ENCODE data around the gene SLC22A14.

SLC22A14 gene

DNA sequence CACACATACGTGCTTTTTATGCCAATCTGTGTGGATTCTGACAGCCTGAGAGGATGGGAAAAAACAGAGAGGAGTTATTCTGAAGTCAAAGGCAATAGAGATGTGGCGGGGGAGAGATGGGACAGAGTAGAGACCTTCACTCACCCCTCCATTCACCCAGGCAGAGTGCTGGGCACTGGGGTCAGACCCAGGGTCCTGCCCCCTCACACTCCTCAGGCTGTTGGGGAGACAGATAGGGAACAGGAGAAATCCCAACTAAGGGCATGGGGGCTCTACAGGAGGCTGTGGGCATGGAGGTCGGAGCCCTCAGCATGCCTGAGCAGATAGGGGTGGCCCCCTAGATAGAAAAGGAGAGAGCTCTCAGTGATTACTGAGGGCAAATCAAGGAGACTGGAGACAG is 30.3 kb downstream of the SLC22A14 start:
- no peak overlapping the region for H3K27ac ChIP-seq (ENCODE audit: low read depth, low read length)
- H3K36me3 ChIP-seq (ENCODE audit: control insufficient read depth in 1 of 2, insufficient read depth in 2 of 2, low read length in 2 of 2), result no peaks in the 10 kb centered on the region
- peaks cover 5 to 12% of the 10 kb centered on the region in 2 donors for H3K4me1 ChIP-seq (ENCODE audit: control insufficient read depth in 1 of 2, insufficient read depth in 2 of 2, low read length in 2 of 2)
- no peak overlapping the region for H3K9ac ChIP-seq (ENCODE audit: low read depth in 1 of 2, low read length in 2 of 2)
- H3K9me3 ChIP-seq (ENCODE audit: control insufficient read depth in 1 of 2, low read length in 2 of 2), result no peaks in the 10 kb centered on the region
- peaks cover 0 to 4% of the 10 kb centered on the region in 2 donors for H3K27me3 ChIP-seq (ENCODE audit: control insufficient read depth in 1 of 2, insufficient read depth in 2 of 2, low read length in 2 of 2)
- H3K4me3 ChIP-seq (ENCODE audit: low read depth in 1 of 2, low read length in 2 of 2), result no peak overlapping the region

DNA sequence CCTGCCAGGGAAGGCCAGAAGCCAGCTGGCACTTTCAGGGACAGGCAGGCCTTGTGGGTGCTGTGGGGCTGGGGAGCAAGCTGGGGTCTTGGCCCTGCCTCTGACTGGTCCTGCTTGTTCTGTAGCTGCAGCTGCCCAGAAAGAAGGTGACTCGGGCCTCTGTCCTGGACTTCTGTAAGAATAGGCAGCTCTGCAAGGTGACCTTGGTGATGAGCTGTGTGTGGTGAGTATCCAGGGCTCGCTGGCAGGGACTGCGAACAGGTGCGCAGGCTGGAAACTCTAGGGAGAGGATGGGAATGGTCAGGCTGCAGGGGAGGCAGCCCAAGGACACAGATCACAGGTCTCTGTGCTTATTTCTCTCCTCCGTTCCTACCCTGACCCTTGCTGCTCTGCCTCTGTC is 31.2 kb downstream of the SLC22A14 start:
- peaks cover 0 to 4% of the 10 kb centered on the region in 2 donors for H3K27me3 ChIP-seq (ENCODE audit: control insufficient read depth in 1 of 2, insufficient read depth in 2 of 2, low read length in 2 of 2)
- H3K4me1 ChIP-seq (ENCODE audit: control insufficient read depth in 1 of 2, insufficient read depth in 2 of 2, low read length in 2 of 2), result peaks cover 5 to 12% of the 10 kb centered on the region in 2 donors
- no peak overlapping the region for H3K9ac ChIP-seq (ENCODE audit: low read depth in 1 of 2, low read length in 2 of 2)
- no peak overlapping the region for H3K27ac ChIP-seq (ENCODE audit: low read depth, low read length)
- H3K4me3 ChIP-seq (ENCODE audit: low read depth in 1 of 2, low read length in 2 of 2), result no peak overlapping the region
- no peaks in the 10 kb centered on the region for H3K9me3 ChIP-seq (ENCODE audit: control insufficient read depth in 1 of 2, low read length in 2 of 2)
- no peaks in the 10 kb centered on the region for H3K36me3 ChIP-seq (ENCODE audit: control insufficient read depth in 1 of 2, insufficient read depth in 2 of 2, low read length in 2 of 2)

DNA sequence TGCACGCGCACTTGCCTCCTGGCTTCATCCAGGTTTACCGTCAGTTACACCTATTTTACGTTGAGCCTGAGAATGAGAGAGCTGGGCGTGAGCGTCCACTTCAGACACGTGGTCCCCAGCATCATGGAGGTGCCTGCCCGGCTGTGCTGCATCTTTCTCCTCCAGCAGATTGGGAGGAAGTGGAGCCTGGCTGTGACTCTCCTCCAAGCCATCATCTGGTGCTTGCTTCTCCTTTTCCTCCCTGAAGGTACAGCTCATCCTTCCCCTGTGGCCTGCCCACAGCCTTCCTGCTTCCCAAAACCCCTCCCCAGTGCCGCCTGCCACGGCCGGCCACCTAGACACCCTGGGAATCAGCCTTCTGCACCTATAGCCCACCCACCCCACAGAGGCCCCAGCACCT is 31.6 kb downstream of the SLC22A14 start:
- Histone ChIP-seq H3K9me3 (ENCODE audit: control insufficient read depth in 1 of 2, low read length in 2 of 2) (no peaks in the 10 kb centered on the region), H3K9ac (ENCODE audit: low read depth in 1 of 2, low read length in 2 of 2) (no peak overlapping the region), H3K27me3 (ENCODE audit: control insufficient read depth in 1 of 2, insufficient read depth in 2 of 2, low read length in 2 of 2) (peaks cover 0 to 4% of the 10 kb centered on the region in 2 donors)

GRCh38 chr3:38314112-38314763 is 32.1 kb downstream of the SLC22A14 start:
- Histone ChIP-seq H3K27me3 (ENCODE audit: control insufficient read depth in 1 of 2, insufficient read depth in 2 of 2, low read length in 2 of 2) (peaks cover 0 to 4% of the 10 kb centered on the region in 2 donors), H3K9ac (ENCODE audit: low read depth in 1 of 2, low read length in 2 of 2) (no peak overlapping the region), H3K4me1 (ENCODE audit: control insufficient read depth in 1 of 2, insufficient read depth in 2 of 2, low read length in 2 of 2) (peaks cover 5 to 12% of the 10 kb centered on the region in 2 donors), H3K27ac (ENCODE audit: low read depth, low read length) (no peak overlapping the region), H3K9me3 (ENCODE audit: control insufficient read depth in 1 of 2, low read length in 2 of 2) (no peaks in the 10 kb centered on the region), H3K4me3 (ENCODE audit: low read depth in 1 of 2, low read length in 2 of 2) (no peak overlapping the region), H3K36me3 (ENCODE audit: control insufficient read depth in 1 of 2, insufficient read depth in 2 of 2, low read length in 2 of 2) (no peaks in the 10 kb centered on the region)

More for the DNA sequence above, 31.6 kb downstream of the SLC22A14 start:
- no peak overlapping the region for H3K4me3 ChIP-seq (ENCODE audit: low read depth in 1 of 2, low read length in 2 of 2)
- H3K27ac ChIP-seq (ENCODE audit: low read depth, low read length), result no peak overlapping the region
- no peaks in the 10 kb centered on the region for H3K36me3 ChIP-seq (ENCODE audit: control insufficient read depth in 1 of 2, insufficient read depth in 2 of 2, low read length in 2 of 2)
- peaks cover 5 to 12% of the 10 kb centered on the region in 2 donors for H3K4me1 ChIP-seq (ENCODE audit: control insufficient read depth in 1 of 2, insufficient read depth in 2 of 2, low read length in 2 of 2)

DNA sequence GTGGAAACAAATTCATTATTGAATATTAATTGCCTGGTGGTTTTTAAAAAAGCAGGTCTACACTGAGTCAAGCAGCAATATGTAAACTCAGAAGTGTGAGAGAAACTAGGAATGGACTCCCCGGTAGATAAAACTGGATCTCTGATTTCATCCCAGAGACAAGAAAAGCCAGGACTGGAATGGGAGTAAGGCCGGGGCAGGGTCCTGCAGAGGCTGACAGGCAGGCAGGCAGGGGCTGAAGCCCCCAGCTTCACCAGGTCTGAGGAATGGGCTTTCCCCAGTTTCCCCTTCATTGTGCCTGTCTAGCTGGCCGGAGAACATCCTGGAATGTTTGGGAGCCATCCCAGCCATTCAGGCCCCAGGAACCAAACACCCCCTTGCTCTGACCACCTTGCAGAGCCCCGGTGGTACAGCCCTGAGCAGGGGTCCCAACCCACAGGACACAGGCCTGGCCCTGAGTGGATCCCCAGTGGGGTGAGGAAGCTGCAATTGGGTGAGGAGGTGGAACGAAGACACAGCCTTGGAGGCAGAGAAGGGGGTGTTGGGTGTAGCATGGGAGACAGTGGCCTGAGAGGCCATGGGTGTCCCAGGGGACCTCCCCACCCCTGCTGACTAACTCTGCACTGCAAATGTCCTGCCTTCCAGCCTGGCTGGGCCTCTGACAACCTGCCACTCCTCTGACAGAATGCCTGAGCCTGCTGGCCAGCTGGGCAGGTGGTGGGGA is 32.8 kb downstream of the SLC22A14 start:
- Histone ChIP-seq H3K36me3 (ENCODE audit: control insufficient read depth in 1 of 2, insufficient read depth in 2 of 2, low read length in 2 of 2) (no peaks in the 10 kb centered on the region), H3K9me3 (ENCODE audit: control insufficient read depth in 1 of 2, low read length in 2 of 2) (no peaks in the 10 kb centered on the region), H3K27me3 (ENCODE audit: control insufficient read depth in 1 of 2, insufficient read depth in 2 of 2, low read length in 2 of 2) (peaks cover 0 to 4% of the 10 kb centered on the region in 2 donors), H3K27ac (ENCODE audit: low read depth, low read length) (no peak overlapping the region), H3K9ac (ENCODE audit: low read depth in 1 of 2, low read length in 2 of 2) (no peak overlapping the region), H3K4me3 (ENCODE audit: low read depth in 1 of 2, low read length in 2 of 2) (no peak overlapping the region), H3K4me1 (ENCODE audit: control insufficient read depth in 1 of 2, insufficient read depth in 2 of 2, low read length in 2 of 2) (peaks cover 5 to 12% of the 10 kb centered on the region in 2 donors)

- Histone ChIP-seq H3K9me3 (ENCODE audit: control insufficient read depth in 1 of 2, low read length in 2 of 2) (no peaks in the 10 kb centered on the region), H3K4me1 (ENCODE audit: control insufficient read depth in 1 of 2, insufficient read depth in 2 of 2, low read length in 2 of 2) (peaks cover 5 to 12% of the 10 kb centered on the region in 2 donors), H3K4me3 (ENCODE audit: low read depth in 1 of 2, low read length in 2 of 2) (no peak overlapping the region), H3K27ac (ENCODE audit: low read depth, low read length) (no peak overlapping the region), H3K9ac (ENCODE audit: low read depth in 1 of 2, low read length in 2 of 2) (no peak overlapping the region), H3K36me3 (ENCODE audit: control insufficient read depth in 1 of 2, insufficient read depth in 2 of 2, low read length in 2 of 2) (no peaks in the 10 kb centered on the region), H3K27me3 (ENCODE audit: control insufficient read depth in 1 of 2, insufficient read depth in 2 of 2, low read length in 2 of 2) (peaks cover 0 to 4% of the 10 kb centered on the region in 2 donors)
Measured at GRCh38 chr3:38315488-38316230, 33.6 kb downstream of the SLC22A14 start.

DNA sequence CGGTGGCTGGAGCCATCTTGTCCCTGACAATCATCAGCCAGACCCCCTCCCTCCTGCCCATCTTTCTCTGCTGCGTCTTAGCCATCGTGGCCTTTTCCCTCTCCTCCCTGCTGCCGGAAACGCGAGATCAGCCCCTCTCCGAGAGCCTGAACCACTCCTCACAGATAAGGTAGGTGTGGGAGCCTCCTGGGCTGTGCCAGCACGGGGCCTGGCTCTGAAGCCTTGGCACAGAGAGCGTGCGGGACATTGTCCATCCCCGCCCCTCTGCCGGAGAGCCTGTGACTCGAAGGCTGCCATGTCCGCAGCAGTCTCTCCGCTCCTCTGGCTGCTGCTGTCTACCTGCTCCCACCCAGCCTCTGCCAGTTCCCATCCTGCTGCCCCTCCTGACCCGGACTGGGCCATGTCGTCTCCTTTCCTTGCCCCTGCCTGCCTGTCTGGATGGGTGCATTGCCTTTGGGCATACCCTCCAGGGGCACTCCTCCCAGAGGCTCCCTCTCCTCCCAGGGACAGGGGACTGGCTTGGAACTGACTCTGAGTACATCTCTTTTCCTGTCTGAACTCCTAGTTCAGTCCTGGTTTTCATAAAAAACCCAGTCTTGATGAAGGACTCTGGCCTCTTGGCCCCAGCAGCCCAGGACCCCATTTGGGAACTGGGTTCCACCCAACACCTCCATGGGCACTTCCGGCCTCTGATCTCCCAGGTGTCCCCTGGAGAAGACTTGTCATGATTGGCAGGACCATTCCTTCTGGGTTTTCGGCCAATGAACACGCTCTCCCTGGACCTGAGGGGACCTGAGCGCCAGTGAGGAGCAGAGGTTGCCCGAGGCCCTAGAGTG is 34.5 kb downstream of the SLC22A14 start:
- Histone ChIP-seq H3K4me3 (ENCODE audit: low read depth in 1 of 2, low read length in 2 of 2) (no peak overlapping the region), H3K9me3 (ENCODE audit: control insufficient read depth in 1 of 2, low read length in 2 of 2) (no peaks in the 10 kb centered on the region)

DNA sequence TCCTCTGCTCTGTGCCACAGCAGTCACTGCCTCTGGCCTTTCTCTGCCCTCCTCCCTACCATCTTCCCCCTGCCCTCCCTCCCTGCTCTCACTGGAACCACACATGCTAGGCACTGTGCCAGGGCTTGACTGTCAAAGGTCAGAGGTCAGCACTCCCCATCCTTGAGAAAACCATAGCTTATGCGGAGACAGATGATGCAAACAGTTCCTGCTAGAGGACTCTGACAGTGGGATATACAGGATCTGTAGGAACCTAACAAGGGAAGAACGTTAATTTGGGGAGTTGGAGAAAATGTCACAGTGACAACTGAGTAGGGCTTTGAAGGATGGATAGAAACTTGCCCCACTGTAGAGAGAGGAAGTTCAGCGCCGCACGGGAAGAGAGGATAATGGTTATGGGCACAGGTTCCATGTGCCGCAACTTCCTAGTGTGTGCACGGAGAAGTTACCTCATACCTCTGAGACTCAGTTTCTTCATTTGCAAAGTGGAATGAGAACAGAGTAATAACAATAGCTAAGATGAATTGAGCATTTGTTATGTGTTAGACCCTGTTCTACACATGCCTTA is 35.2 kb downstream of the SLC22A14 start:
- Histone ChIP-seq H3K27me3 (ENCODE audit: control insufficient read depth in 1 of 2, insufficient read depth in 2 of 2, low read length in 2 of 2) (peaks cover 0 to 4% of the 10 kb centered on the region in 2 donors), H3K4me3 (ENCODE audit: low read depth in 1 of 2, low read length in 2 of 2) (no peak overlapping the region), H3K9me3 (ENCODE audit: control insufficient read depth in 1 of 2, low read length in 2 of 2) (no peaks in the 10 kb centered on the region), H3K36me3 (ENCODE audit: control insufficient read depth in 1 of 2, insufficient read depth in 2 of 2, low read length in 2 of 2) (no peaks in the 10 kb centered on the region), H3K9ac (ENCODE audit: low read depth in 1 of 2, low read length in 2 of 2) (no peak overlapping the region), H3K27ac (ENCODE audit: low read depth, low read length) (no peak overlapping the region), H3K4me1 (ENCODE audit: control insufficient read depth in 1 of 2, insufficient read depth in 2 of 2, low read length in 2 of 2) (peaks cover 5 to 12% of the 10 kb centered on the region in 2 donors)

More for the DNA sequence above, 34.5 kb downstream of the SLC22A14 start:
- no peaks in the 10 kb centered on the region for H3K36me3 ChIP-seq (ENCODE audit: control insufficient read depth in 1 of 2, insufficient read depth in 2 of 2, low read length in 2 of 2)
- H3K27ac ChIP-seq (ENCODE audit: low read depth, low read length), result no peak overlapping the region
- H3K4me1 ChIP-seq (ENCODE audit: control insufficient read depth in 1 of 2, insufficient read depth in 2 of 2, low read length in 2 of 2), result peaks cover 5 to 12% of the 10 kb centered on the region in 2 donors
- H3K9ac ChIP-seq (ENCODE audit: low read depth in 1 of 2, low read length in 2 of 2), result no peak overlapping the region
- H3K27me3 ChIP-seq (ENCODE audit: control insufficient read depth in 1 of 2, insufficient read depth in 2 of 2, low read length in 2 of 2), result peaks cover 0 to 4% of the 10 kb centered on the region in 2 donors

DNA sequence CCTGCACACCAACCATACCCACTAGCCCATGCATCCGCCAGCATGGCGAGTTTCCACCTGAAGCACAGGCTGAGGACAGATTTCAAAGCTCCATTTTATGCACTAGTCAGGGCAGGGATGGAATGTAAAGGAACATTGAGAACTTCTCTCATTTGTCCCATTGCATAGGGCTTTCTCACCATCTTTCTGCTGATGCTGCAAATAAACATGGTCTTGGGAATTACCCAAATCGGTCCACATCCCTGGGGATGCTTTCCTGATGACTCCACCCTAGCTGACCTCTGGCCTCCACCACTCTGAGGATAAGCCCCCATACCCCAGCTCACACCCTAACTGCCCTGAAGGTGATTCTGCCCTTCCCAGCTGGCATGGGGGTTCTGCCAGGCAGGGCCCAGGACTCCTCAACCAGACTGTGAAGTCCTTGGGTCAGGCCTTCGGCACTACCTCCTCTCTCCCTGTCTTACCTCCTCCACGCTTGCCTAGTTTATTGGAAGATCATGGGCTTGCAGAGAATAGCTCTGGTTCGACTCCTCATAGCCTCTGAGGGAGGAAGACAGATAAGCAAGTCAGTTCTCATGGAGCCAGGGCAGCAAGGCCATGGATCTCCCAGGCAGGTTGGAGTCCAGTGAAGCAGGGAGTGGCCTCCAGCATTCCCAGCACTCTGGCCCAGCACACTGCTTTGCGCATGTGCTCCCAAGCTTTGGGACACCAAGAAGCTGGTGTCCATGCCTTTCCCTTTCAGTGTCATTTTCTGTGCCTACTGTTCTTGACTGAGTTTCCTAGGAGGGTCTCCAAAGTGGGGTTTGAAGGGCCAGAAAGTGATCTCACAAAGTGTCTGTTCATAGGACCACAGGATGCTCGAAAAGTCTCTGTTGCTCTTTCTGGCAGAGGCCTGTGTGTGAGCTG is 36.9 kb downstream of the SLC22A14 start:
- Histone ChIP-seq H3K9me3 (ENCODE audit: control insufficient read depth in 1 of 2, low read length in 2 of 2) (no peaks in the 10 kb centered on the region), H3K4me3 (ENCODE audit: low read depth in 1 of 2, low read length in 2 of 2) (no peak overlapping the region), H3K36me3 (ENCODE audit: control insufficient read depth in 1 of 2, insufficient read depth in 2 of 2, low read length in 2 of 2) (no peaks in the 10 kb centered on the region), H3K9ac (ENCODE audit: low read depth in 1 of 2, low read length in 2 of 2) (no peak overlapping the region), H3K27me3 (ENCODE audit: control insufficient read depth in 1 of 2, insufficient read depth in 2 of 2, low read length in 2 of 2) (peaks cover 0 to 4% of the 10 kb centered on the region in 2 donors), H3K27ac (ENCODE audit: low read depth, low read length) (no peak overlapping the region), H3K4me1 (ENCODE audit: control insufficient read depth in 1 of 2, insufficient read depth in 2 of 2, low read length in 2 of 2) (peaks cover 5 to 12% of the 10 kb centered on the region in 2 donors)
